Common myeloid progenitor, CD34-positive (primary cell): ENCODE measurements around the gene C8A.

ENCODE experiments used
- CTCF ChIA-PET: fragments of 350-600 bp; sonication (Branson Sonifier 250); formaldehyde crosslinking; loops from one replicate; lab custom pipeline; 2021; ENCODE audit warnings: antibody characterized with exemption; lab: Charles Lee
- POLR2A ChIA-PET: fragments of 350-600 bp; sonication (Branson Sonifier 250); formaldehyde crosslinking; loops from one replicate; lab custom pipeline; 2021; ENCODE audit warnings: antibody characterized with exemption; lab: Charles Lee
- DNase-seq, 3 donors: peaks; one replicate each; pipeline versions ENCODE4 v3.0.0 to v3.0.0-alpha.2; 2013
- H3K27ac ChIP-seq, 2 experiments: 1 replicate in 1 of 2; 2 replicates in 1 of 2; pipeline ENCODE4 v1.7.0; 2013; ENCODE audit warnings: inconsistent platforms in 2 of 2, low read length in 2 of 2, mild to moderate bottlenecking in 2 of 2, low read depth in 1 of 2, moderate library complexity in 1 of 2; ENCODE audit not compliant: severe bottlenecking in 2 of 2, insufficient read depth in 1 of 2, poor library complexity in 1 of 2
- H3K27me3 ChIP-seq, 5 experiments: replicated peaks in 2 of 5; 1 replicate in 3 of 5; 2 replicates in 2 of 5; pipeline versions ENCODE4 v1.6.1 to v1.7.0; 2013; ENCODE audit warnings: low read length in 4 of 5, mild to moderate bottlenecking in 2 of 5, moderate library complexity in 2 of 5, inconsistent platforms in 1 of 5; ENCODE audit not compliant: insufficient read depth in 5 of 5, control insufficient read depth in 4 of 5
- H3K36me3 ChIP-seq, 4 experiments: 1 replicate in 2 of 4; 2 replicates in 2 of 4; pipeline versions ENCODE4 v1.6.1 to v1.7.0; 2013; ENCODE audit warnings: low read length in 3 of 4, control low read depth in 1 of 4, mild to moderate bottlenecking in 1 of 4; ENCODE audit not compliant: control insufficient read depth in 4 of 4, insufficient read depth in 4 of 4
- H3K4me1 ChIP-seq, 4 experiments: 1 replicate in 3 of 4; 2 replicates in 1 of 4; pipeline versions ENCODE4 v1.6.1 to v1.7.1; 2013; ENCODE audit warnings: low read length in 3 of 4, mild to moderate bottlenecking in 3 of 4, control low read depth in 1 of 4, inconsistent platforms in 1 of 4, moderate library complexity in 1 of 4; ENCODE audit not compliant: control insufficient read depth in 4 of 4, insufficient read depth in 4 of 4; ENCODE audit errors: control extremely low read depth in 1 of 4
- H3K4me3 ChIP-seq, 7 experiments: 1 replicate in 4 of 7; 2 replicates in 3 of 7; pipeline versions ENCODE4 v1.5.1 to v1.7.0; 2013; ENCODE audit warnings: mild to moderate bottlenecking in 7 of 7, low read length in 6 of 7, moderate library complexity in 6 of 7, inconsistent platforms in 2 of 7, low read depth in 2 of 7, control low read depth in 1 of 7; ENCODE audit not compliant: insufficient read depth in 4 of 7, control insufficient read depth in 1 of 7; ENCODE audit errors: extremely low read depth in 1 of 7
- H3K9me3 ChIP-seq, 5 experiments: 1 replicate in 4 of 5; 2 replicates in 1 of 5; pipeline versions ENCODE4 v1.6.1 to v1.7.1; 2013; ENCODE audit warnings: low read length in 4 of 5, mild to moderate bottlenecking in 2 of 5, inconsistent platforms in 1 of 5, low read depth in 1 of 5, moderate library complexity in 1 of 5; ENCODE audit not compliant: control insufficient read depth in 4 of 5, insufficient read depth in 2 of 5; ENCODE audit errors: control extremely low read depth in 1 of 5
- WGBS: methylation state at CpG from one replicate; pipeline ENCODE4 v1.1.5; 2013; ENCODE audit not compliant: insufficient coverage; 5-methylcytosine and 5-hydroxymethylcytosine counted together

Gene C8A

GRCh38 chr1:56817716-56818463 lies 36.7 kb upstream of the C8A start:
- peaks cover 0 to 2% (median 0%) of the 10 kb centered on the region in 5 experiments for H3K27me3 ChIP-seq
- no peaks in the 10 kb centered on the region for H3K36me3 ChIP-seq
- H3K4me1 ChIP-seq, result peaks cover 0 to 10% (median 0%) of the 10 kb centered on the region in 4 experiments
- peaks cover 0 to 6% (median 4%) of the 10 kb centered on the region in 5 experiments for H3K9me3 ChIP-seq
- DNase-seq, result no peak
- H3K27ac ChIP-seq, result no peak overlapping the region
- CTCF ChIA-PET, result interaction anchor here (0.6 to 0.7 kb wide), 2 partner anchors 812 to 1678 kb away, joined by 3 read pairs; no protein-coding TSS in a partner anchor
- no peak overlapping the region for H3K4me3 ChIP-seq
- 85% methylated on average over 4 of the region's 6 CpGs for WGBS
- POLR2A ChIA-PET, result no interaction called here

- 85% methylated on average over 10 of the region's 10 CpGs for WGBS
- POLR2A ChIA-PET, result no interaction called here
- Histone ChIP-seq H3K4me3 (no peak within 1 kb of the TSS), H3K9me3 (peaks cover 0 to 6% (median 0%) of the 10 kb centered on the region in 5 experiments), H3K36me3 (no peaks in the 10 kb centered on the region), H3K27ac (no peak within 1 kb of the TSS), H3K4me1 (peaks cover 0 to 10% (median 0%) of the 10 kb centered on the region in 4 experiments), H3K27me3 (peaks cover 0 to 5% (median 0%) of the 10 kb centered on the region in 5 experiments)
- CTCF ChIA-PET, result interaction anchor here (1.8 to 3.5 kb wide), 3 partner anchors 12 to 23 kb away, joined by 4 to 12 read pairs (median 6); no protein-coding TSS in a partner anchor
- DNase-seq, result no peak
Observed at GRCh38 chr1:56819387-56819899, 35.2 kb upstream of the C8A start, which contains the start of gene FYB2. FYB2 (minus strand) TSS chr1:56819404; CDS start chr1:56819290, 114 bp downstream.

- peaks cover 0 to 5% (median 0%) of the 10 kb centered on the region in 5 experiments for H3K27me3 ChIP-seq
- no peaks in the 10 kb centered on the region for H3K9me3 ChIP-seq
- H3K4me1 ChIP-seq, result peaks cover 0 to 10% (median 0%) of the 10 kb centered on the region in 4 experiments
- CTCF ChIA-PET, result interaction anchor here (0.8 to 3.5 kb wide), 10 partner anchors 11 to 1537 kb away, joined by 3 to 12 read pairs (median 4); no protein-coding TSS in a partner anchor
- H3K36me3 ChIP-seq, result no peaks in the 10 kb centered on the region
- peak; percentile 59 to 79 (median 72) for DNase-seq
- H3K4me3 ChIP-seq, result peak overlapping the region in 1 of 7 experiments; percentile 8
- WGBS, result 16% methylated on average over 4 of the region's 7 CpGs
- POLR2A ChIA-PET, result interaction anchor here (0.6 kb wide), 1 partner anchor 29 kb away, joined by 3 read pairs; no protein-coding TSS in a partner anchor
- no peak overlapping the region for H3K27ac ChIP-seq
Observed at GRCh38 chr1:56820755-56821461, 33.7 kb upstream of the C8A start.

- H3K36me3 ChIP-seq, result no peaks in the 10 kb centered on the region
- H3K4me3 ChIP-seq, result peak overlapping the region in 1 of 7 experiments; percentile 8
- ChIA-PET CTCF (interaction anchor here (0.8 to 3.5 kb wide), 8 partner anchors 11 to 1537 kb away, joined by 3 to 12 read pairs (median 4); no protein-coding TSS in a partner anchor), POLR2A (no interaction called here)
- H3K4me1 ChIP-seq, result peaks cover 0 to 10% (median 0%) of the 10 kb centered on the region in 4 experiments
- WGBS, result 0% methylated on average over 1 of the region's 1 CpG
- H3K27me3 ChIP-seq, result peaks cover 0 to 5% (median 0%) of the 10 kb centered on the region in 5 experiments
- H3K27ac ChIP-seq, result no peak overlapping the region
- H3K9me3 ChIP-seq, result no peaks in the 10 kb centered on the region
- peak; percentile 58 to 81 (median 71) for DNase-seq
Observed at GRCh38 chr1:56821462-56821797, 33.2 kb upstream of the C8A start.

GRCh38 chr1:56824271-56824670 lies 30.3 kb upstream of the C8A start:
- DNase-seq, result no peak
- no peaks in the 10 kb centered on the region for H3K36me3 ChIP-seq
- ChIA-PET POLR2A (no interaction called here), CTCF (interaction anchor here (1.4 kb wide), 1 partner anchor 8 kb away, joined by 4 read pairs; no protein-coding TSS in a partner anchor)
- H3K9me3 ChIP-seq, result no peaks in the 10 kb centered on the region
- no peak overlapping the region for H3K27ac ChIP-seq
- H3K4me1 ChIP-seq, result peaks cover 0 to 10% (median 0%) of the 10 kb centered on the region in 4 experiments
- WGBS, result 100% methylated on average over 2 of the region's 2 CpGs
- peaks cover 0 to 11% (median 0%) of the 10 kb centered on the region in 5 experiments for H3K27me3 ChIP-seq
- no peak overlapping the region for H3K4me3 ChIP-seq

GRCh38 chr1:56824938-56825337 lies 29.7 kb upstream of the C8A start:
- POLR2A ChIA-PET, result no interaction called here
- WGBS, result 91% methylated on average over 1 of the region's 1 CpG
- Histone ChIP-seq H3K4me1 (peaks cover 0 to 10% (median 0%) of the 10 kb centered on the region in 4 experiments), H3K4me3 (no peak overlapping the region), H3K36me3 (no peaks in the 10 kb centered on the region), H3K27ac (no peak overlapping the region), H3K27me3 (peaks cover 0 to 12% (median 0%) of the 10 kb centered on the region in 5 experiments), H3K9me3 (no peaks in the 10 kb centered on the region)
- no peak for DNase-seq
- CTCF ChIA-PET, result interaction anchor here (1.0 to 1.4 kb wide), 2 partner anchors 9 to 1224 kb away, joined by 3 to 4 read pairs; no protein-coding TSS in a partner anchor
